HG02642 (cell line): ENCODE data around the gene DTWD1.
A peak's percentile ranks its signal among the peaks of the same experiment; 100 is the strongest.
"Not testable (repeated sequence)": the region's sequence is repeated elsewhere in the genome, so short reads cannot be mapped to it uniquely, and the experiment has no call there.

ENCODE experiments used
- ATAC-seq: cut with Tn5 transposase; IDR thresholded peaks from one replicate; pipeline ENCODE4 v1.9.1; 2021; ENCODE audit warnings: mild to moderate bottlenecking; ENCODE audit not compliant: unreplicated experiment, poor library complexity

Gene DTWD1

GRCh38 chr15:49620658-49621368, at the start of gene DTWD1, which contains the start of gene FAM227B:
DTWD1 (plus strand) TSS chr15:49621048; CDS start chr15:49625168, 4,120 bp downstream.
FAM227B (minus strand) TSS chr15:49620818; CDS start chr15:49615171, 5,647 bp downstream.
- ATAC-seq = peak; percentile 99

- no peak for ATAC-seq
Observed at GRCh38 chr15:49573421-49573820, 47.4 kb upstream of the DTWD1 start.

- peak; percentile 50 for ATAC-seq
Observed at GRCh38 chr15:49589030-49589429, 31.8 kb upstream of the DTWD1 start.

GRCh38 chr15:49592829-49593316, 28.0 kb upstream of the DTWD1 start:
- not testable (repeated sequence) for ATAC-seq

- no peak for ATAC-seq
Observed at GRCh38 chr15:49604625-49605409, 16.0 kb upstream of the DTWD1 start.

GRCh38 chr15:49605588-49605987, 15.3 kb upstream of the DTWD1 start:
- ATAC-seq = no peak

- no peak for ATAC-seq
Observed at GRCh38 chr15:49606594-49606993, 14.3 kb upstream of the DTWD1 start.

- no peak for ATAC-seq
Observed at GRCh38 chr15:49610157-49610918, 10.5 kb upstream of the DTWD1 start.

GRCh38 chr15:49612240-49612639, 8.6 kb upstream of the DTWD1 start:
- ATAC-seq = not testable (repeated sequence)

- ATAC-seq = no peak
Observed at GRCh38 chr15:49619226-49619625, 1.6 kb upstream of the DTWD1 start.

- no peak for ATAC-seq
Observed at GRCh38 chr15:49620199-49620598, 649 bp upstream of the DTWD1 start.

GRCh38 chr15:49621401-49621811, 558 bp downstream of the DTWD1 start:
- ATAC-seq = no peak

- ATAC-seq = no peak
Observed at GRCh38 chr15:49621887-49622286, 1.0 kb downstream of the DTWD1 start.

- ATAC-seq = no peak
Observed at GRCh38 chr15:49622561-49622960, 1.7 kb downstream of the DTWD1 start.

- ATAC-seq = no peak
Observed at GRCh38 chr15:49624056-49624455, 3.2 kb downstream of the DTWD1 start.

GRCh38 chr15:49625460-49626036, 4.7 kb downstream of the DTWD1 start:
- no peak for ATAC-seq

- no peak for ATAC-seq
Observed at GRCh38 chr15:49627407-49627877, 6.6 kb downstream of the DTWD1 start.

GRCh38 chr15:49628379-49628778, 7.5 kb downstream of the DTWD1 start:
- no peak for ATAC-seq

- ATAC-seq = no peak
Observed at GRCh38 chr15:49637857-49638256, 17.0 kb downstream of the DTWD1 start.

GRCh38 chr15:49644364-49644794, 23.5 kb downstream of the DTWD1 start:
- ATAC-seq = no peak
